HG02623 (cell line): ENCODE data around the gene MYG1.
"Not testable (repeated sequence)": the region's sequence is repeated elsewhere in the genome, so short reads cannot be mapped to it uniquely, and the experiment has no call there.

Source experiments
- ATAC-seq: cut with Tn5 transposase; IDR thresholded peaks from one replicate; pipeline ENCODE4 v1.9.1; 2021; ENCODE audit warnings: moderate library complexity; ENCODE audit not compliant: unreplicated experiment

The MYG1 gene

GRCh38 chr12:53279888-53280498 is 19.5 kb upstream of the MYG1 start:
- ATAC-seq, result no peak

GRCh38 chr12:53286448-53286847 is 13.0 kb upstream of the MYG1 start:
- no peak for ATAC-seq

DNA sequence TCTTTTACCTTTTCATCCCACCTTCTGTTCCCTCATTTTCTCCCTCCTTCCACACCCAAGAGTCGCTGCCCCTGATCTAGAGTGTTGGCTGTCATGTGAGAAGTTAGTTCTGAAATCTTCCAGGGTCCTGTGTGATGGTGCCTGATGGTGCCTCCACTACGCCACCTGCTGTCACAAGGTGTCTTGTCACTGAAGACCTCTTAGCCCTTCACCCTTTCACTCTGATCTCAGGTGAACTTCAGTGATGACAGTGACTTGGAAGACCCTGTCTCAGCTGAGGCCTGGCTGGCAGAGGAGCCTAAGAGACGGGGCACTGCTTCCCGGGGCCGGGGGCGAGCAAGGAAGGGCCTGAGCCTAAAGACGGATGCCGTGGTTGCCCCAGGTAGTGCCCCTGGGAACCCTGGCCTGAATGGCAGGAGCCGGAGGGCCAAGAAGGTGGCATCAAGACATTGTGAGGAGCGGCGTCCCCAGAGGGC is 11.7 kb upstream of the MYG1 start:
- ATAC-seq, result no peak

GRCh38 chr12:53288322-53288721 is 11.2 kb upstream of the MYG1 start:
- ATAC-seq, result no peak

DNA sequence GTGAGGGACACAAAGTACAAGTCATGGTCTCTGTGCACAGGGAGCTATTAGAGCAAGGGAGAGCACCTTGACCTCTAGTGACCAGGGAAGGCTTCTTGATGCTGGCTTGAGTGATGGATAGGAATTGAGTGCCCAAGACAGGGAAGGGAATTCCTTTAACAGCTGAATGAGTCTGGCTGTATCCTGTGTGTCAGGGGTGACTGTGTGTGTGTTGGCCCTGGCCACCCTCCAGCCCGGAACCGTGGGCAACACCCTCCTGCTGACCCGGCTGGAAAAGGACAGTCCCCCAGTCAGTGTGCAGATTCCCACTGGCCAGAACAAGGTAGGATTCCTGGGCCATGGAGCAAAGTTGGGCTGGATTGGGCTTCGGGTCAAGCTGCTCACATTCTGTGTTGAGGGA is 9.6 kb upstream of the MYG1 start:
- ATAC-seq, result no peak

DNA sequence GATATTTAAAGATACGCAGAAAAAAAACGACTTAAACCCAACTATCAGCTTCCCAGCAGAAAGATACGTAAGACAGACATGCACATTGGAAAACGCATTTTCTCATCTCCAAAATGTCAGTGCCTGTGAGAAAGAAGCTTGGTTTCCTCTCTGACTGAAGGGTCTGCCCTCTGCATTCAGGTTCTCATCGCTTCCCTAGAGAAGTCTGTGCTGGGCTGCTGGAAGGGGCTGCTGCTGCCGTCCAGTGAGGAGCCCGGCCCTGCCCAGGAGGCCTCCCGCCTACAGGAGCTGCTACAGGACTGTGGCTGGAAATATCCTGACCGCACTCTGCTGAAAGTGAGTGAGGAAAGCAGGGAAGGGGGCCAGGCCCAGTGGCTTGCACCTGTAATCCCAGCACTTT is 8.8 kb upstream of the MYG1 start:
- no peak for ATAC-seq

DNA sequence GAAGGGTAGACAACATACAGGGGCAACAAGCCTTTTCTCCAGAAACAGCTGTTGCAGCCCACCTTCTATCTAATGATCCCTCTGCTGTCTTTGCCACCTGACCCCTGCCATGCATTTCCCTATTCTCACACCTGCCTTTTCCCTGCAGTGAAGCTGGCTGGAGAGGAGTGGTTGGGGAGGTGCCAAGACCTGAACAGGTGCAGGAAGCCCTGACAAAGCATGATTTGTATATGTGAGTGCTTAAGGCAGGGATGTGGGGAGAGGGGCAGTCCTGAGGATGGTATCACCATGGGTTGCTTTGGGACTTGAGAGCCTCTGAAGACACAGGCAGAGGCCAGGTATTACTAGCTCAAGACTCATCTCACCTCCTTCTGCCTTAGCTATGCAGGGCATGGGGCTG is 7.1 kb upstream of the MYG1 start:
- ATAC-seq, result no peak

DNA sequence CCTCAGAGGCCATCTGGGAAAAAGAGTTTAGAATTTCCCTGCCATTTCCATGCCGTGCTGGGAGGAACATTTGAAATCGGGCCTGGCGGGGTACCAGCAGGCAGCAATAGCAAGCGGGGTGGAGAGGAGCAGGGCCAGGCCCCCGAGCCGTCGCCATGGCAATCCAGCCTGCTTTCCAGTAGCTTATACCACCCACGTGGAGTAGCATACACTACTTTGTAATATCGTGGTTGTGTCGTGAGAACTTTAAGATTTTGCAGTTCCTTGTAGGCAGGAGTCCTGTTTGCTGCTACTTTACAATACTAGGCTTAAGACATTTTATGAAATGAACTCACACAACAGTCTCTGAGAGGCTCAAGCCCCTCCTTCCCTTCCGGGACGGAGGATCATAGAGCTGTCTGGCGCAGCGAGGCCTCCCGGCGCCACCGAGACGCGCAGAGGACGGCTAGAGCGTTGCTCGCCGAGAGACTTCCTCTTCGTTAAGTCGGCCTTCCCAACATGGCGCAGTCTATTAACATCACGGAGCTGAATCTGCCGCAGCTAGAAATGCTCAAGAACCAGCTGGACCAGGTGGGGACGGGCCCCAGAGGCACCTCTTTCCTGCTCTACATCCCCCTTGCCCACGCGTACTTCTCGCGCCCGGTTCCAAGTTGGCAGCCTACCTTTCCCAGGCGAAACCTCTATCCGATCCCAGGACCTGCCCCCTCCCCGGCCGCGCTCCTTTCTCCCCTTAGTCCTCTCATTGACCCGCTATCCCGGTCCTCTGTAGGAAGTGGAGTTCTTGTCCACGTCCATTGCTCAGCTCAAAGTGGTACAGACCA is 4.2 kb upstream of the MYG1 start, which contains the start of gene PFDN5:
Gene PFDN5 (plus strand): TSS at position 473 of the 821 bp plus-strand sequence. CDS start 26 bp downstream, at position 499.
- peak; percentile 81 for ATAC-seq

GRCh38 chr12:53295891-53296219 is 3.6 kb upstream of the MYG1 start:
- no peak for ATAC-seq

- ATAC-seq, result not testable (repeated sequence)
Measured at GRCh38 chr12:53297106-53297505, 2.4 kb upstream of the MYG1 start.

- no peak for ATAC-seq
Measured at GRCh38 chr12:53298164-53298563, 1.3 kb upstream of the MYG1 start.

DNA sequence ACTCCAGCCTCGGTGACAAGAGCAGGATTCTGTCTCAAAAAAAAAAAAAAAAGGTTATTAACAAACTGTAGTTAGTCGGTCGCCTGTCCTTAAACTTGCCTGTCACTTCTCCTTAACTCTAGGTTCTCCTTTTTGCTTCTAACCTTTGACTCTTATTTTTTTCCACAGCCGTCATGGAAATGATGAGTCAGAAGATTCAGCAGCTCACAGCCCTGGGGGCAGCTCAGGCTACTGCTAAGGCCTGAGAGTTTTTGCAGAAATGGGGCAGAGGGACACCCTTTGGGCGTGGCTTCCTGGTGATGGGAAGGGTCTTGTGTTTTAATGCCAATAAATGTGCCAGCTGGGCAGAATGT is 418 bp upstream of the MYG1 start:
- no peak for ATAC-seq

DNA sequence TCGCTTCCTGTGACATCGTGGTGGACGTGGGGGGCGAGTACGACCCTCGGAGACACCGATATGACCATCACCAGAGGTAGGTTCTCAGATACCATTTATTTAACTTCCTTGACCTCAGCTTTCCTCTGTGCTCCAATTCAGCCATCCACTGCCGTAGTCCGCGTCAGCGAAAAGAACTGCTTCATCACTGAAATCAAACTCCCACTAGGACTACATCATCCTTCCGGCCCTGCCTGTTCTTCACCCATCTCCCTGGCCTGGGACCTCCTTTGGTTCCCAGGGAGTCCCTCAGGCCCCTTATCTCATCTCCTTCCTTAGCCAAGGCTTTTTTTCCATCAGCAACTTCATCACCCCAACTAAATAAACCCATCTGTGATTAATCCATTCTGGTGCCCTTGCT is 692 bp downstream of the MYG1 start:
- ATAC-seq, result no peak

GRCh38 chr12:53302903-53303302 is 3.4 kb downstream of the MYG1 start:
- no peak for ATAC-seq

GRCh38 chr12:53306826-53307225 is 7.3 kb downstream of the MYG1 start:
- no peak for ATAC-seq

- ATAC-seq, result no peak
Measured at GRCh38 chr12:53308276-53308675, 8.8 kb downstream of the MYG1 start.

GRCh38 chr12:53313996-53314395 is 14.5 kb downstream of the MYG1 start:
- no peak for ATAC-seq

DNA sequence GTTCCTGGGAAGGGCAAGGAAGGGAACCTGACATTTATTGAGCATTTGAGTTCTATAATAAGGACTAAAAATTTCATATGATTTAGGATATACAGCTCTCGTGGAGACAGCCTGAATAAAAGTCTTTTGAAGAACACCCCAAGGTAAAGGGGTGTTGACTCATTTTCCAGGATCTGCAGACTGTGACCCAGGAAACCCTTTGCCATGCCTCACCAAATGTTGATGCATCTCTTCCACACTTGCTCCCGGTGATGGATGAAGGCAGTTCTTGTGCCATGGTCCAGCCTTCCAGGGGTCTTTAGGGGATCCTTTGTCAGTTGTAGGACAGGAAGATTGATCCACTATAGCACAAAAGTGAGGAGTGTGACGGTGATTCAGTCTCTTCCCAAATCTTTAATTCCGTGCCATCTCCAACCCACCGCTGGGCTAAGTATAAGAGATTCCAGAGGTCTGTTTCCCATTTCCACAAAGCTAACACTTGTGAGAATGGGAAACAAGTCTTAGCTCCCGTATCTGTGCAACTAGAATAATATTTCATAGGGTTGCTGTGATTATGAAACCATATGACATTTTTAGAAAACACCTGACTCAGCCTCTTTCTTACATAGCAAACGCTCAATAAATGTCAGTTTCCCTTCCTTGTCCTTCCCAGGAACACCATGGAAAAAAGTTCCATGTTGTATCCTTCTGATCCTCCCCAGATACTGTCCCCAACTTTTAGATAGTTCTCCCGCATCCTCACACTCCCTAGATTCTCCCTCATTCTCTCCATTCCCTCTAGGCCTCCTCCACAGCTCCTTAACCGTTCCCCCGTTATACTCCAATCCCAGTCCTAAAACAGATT is 21.1 kb downstream of the MYG1 start:
- no peak for ATAC-seq

DNA sequence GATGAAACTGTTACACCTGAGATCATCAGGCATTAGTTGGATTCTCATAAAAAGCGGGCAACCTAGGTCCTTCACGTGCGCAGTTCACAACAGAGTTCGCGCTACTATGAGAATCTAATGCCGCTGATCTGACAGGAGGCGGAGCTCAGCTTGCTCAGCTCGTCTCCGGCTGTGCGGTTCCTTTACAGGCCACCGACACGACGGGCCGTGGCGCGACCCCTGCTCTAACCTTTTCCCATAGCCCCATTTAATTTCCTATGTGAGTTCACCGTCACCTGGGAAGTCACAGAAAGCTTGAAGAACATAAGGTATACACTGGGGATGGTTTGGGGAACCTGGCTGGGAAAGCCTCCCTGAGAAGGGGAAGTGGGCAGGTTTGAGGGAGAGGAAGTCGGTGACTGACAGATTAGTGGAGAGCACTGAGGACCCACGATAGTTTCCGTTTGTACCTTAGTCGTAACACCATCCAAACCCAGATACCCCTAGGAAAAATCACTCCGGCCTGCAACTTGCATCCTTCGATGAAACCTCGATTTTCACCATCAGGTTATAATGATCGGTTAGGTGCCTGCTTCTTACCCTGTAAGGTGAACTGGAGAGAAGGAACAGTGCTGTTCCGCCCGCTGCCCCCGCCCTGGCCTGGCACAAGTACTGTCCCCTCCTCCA is 24.8 kb downstream of the MYG1 start:
- no peak for ATAC-seq

DNA sequence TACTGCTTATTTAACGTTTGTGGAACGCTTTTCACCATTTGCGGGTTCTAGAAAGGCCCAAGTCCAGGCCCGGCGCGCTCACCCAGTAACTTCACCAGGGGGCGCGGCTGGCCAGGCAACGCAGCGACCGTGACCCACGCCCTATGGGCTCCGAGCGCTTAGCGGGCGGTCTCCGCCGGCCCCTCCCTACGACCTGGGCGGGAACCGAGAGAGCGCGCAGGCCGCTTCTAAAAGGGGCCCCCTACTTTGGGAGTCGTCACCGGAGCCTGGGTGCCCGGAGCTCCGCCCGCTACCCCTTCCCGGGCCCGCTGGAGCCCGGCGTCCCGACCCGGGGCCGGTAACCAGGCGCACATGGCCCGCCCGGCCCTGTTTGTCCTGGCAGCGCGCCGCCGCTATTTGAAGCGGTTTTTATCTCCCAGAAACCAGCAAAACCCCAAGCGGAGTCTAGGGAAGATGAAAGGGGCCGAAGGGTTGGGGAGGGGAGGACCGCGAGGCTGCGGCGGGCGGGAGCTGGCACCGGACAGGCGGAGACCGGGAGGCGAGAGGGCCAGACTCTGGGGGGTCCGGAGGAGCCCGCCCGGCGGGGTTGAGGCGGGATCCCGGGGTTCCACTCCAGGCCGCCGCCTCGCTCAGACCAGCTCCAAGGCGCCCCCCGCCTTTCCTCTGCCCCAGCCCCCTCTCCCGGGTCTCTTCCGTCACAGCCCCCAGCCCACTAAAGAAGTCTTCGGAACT is 25.4 kb downstream of the MYG1 start:
- peak; percentile 41 for ATAC-seq
